Ectodermal cell (in vitro differentiated cells): Measurements from ENCODE around the gene HAS3.

Source experiments
- H3K27ac ChIP-seq: 2 replicates; pipeline ENCODE4 v1.7.0; 2013; ENCODE audit warnings: mild to moderate bottlenecking, low read depth, low read length; ENCODE audit not compliant: insufficient read depth, poor library complexity, severe bottlenecking
- H3K27me3 ChIP-seq: 2 replicates; pipeline ENCODE4 v1.7.0; 2013; ENCODE audit warnings: mild to moderate bottlenecking, low read length; ENCODE audit not compliant: insufficient read depth, control insufficient read depth, poor library complexity, severe bottlenecking
- H3K36me3 ChIP-seq: one replicate; pipeline ENCODE4 v1.7.0; 2013; ENCODE audit warnings: low read length; ENCODE audit not compliant: control insufficient read depth, insufficient read depth
- H3K4me1 ChIP-seq: one replicate; pipeline ENCODE4 v1.7.0; 2013; ENCODE audit warnings: low read length; ENCODE audit not compliant: control insufficient read depth, insufficient read depth
- H3K4me3 ChIP-seq: 2 replicates; pipeline ENCODE4 v1.7.0; 2013; ENCODE audit warnings: low read depth, low read length, control low read depth; ENCODE audit not compliant: insufficient read depth
- H3K9me3 ChIP-seq: 2 replicates; pipeline ENCODE4 v1.7.0; 2013; ENCODE audit warnings: mild to moderate bottlenecking, low read length, moderate library complexity; ENCODE audit not compliant: control insufficient read depth
- WGBS, 2 experiments: methylation state at CpG; one replicate each; pipeline ENCODE4 v1.1.7; 2013; ENCODE audit warnings: missing lambda C conversion rate in 2 of 2; 5-methylcytosine and 5-hydroxymethylcytosine counted together

HAS3 gene

GRCh38 chr16:69089091-69089910 lies 16.2 kb upstream of the HAS3 start:
- Histone ChIP-seq H3K27ac (no peak overlapping the region), H3K27me3 (no peaks in the 10 kb centered on the region), H3K36me3 (no peaks in the 10 kb centered on the region), H3K4me3 (no peak overlapping the region), H3K9me3 (no peaks in the 10 kb centered on the region), H3K4me1 (peaks cover 7% of the 10 kb centered on the region)
- WGBS, 2 experiments, result 64 to 68% methylated on average over 16 of the region's 16 CpGs

- Histone ChIP-seq H3K9me3 (no peaks in the 10 kb centered on the region), H3K27me3 (no peaks in the 10 kb centered on the region), H3K36me3 (no peaks in the 10 kb centered on the region), H3K4me3 (no peak overlapping the region), H3K4me1 (peaks cover 7% of the 10 kb centered on the region), H3K27ac (no peak overlapping the region)
- WGBS, 2 experiments, result 79 to 81% methylated on average over 3 of the region's 3 CpGs
Observed at GRCh38 chr16:69093974-69094373, 11.5 kb upstream of the HAS3 start.

- no peaks in the 10 kb centered on the region for H3K27me3 ChIP-seq
- H3K4me1 ChIP-seq, result peaks cover 6% of the 10 kb centered on the region
- no peak overlapping the region for H3K27ac ChIP-seq
- no peaks in the 10 kb centered on the region for H3K9me3 ChIP-seq
- H3K4me3 ChIP-seq, result no peak overlapping the region
- no peaks in the 10 kb centered on the region for H3K36me3 ChIP-seq
- 85 to 90% methylated on average over 5 of the region's 5 CpGs for WGBS, 2 experiments
Observed at GRCh38 chr16:69094501-69094900, 11.0 kb upstream of the HAS3 start.

GRCh38 chr16:69095193-69095592 lies 10.3 kb upstream of the HAS3 start:
- Histone ChIP-seq H3K27ac (no peak overlapping the region), H3K36me3 (no peaks in the 10 kb centered on the region), H3K4me3 (no peak overlapping the region), H3K4me1 (peaks cover 2% of the 10 kb centered on the region), H3K9me3 (no peaks in the 10 kb centered on the region), H3K27me3 (no peaks in the 10 kb centered on the region)
- WGBS, 2 experiments, result 94 to 96% methylated on average over 6 of the region's 6 CpGs

- Histone ChIP-seq H3K27ac (no peak overlapping the region), H3K36me3 (no peaks in the 10 kb centered on the region), H3K9me3 (no peaks in the 10 kb centered on the region), H3K4me3 (no peak overlapping the region), H3K4me1 (peaks cover 11% of the 10 kb centered on the region), H3K27me3 (peaks cover 8% of the 10 kb centered on the region)
- WGBS, 2 experiments, result 71 to 73% methylated on average over 11 of the region's 11 CpGs
Observed at GRCh38 chr16:69100071-69100691, 5.3 kb upstream of the HAS3 start.

GRCh38 chr16:69106491-69107315 lies 1.2 kb downstream of the HAS3 start:
- H3K4me1 ChIP-seq, result peaks cover 39% of the 10 kb centered on the region
- H3K27ac ChIP-seq, result no peak overlapping the region
- peaks cover 34% of the 10 kb centered on the region for H3K27me3 ChIP-seq
- 0% methylated on average over 55 of the region's 55 CpGs for WGBS, 2 experiments
- H3K4me3 ChIP-seq, result peak overlapping the region; percentile 53
- H3K36me3 ChIP-seq, result peaks cover 3% of the 10 kb centered on the region
- no peaks in the 10 kb centered on the region for H3K9me3 ChIP-seq

GRCh38 chr16:69107316-69107962 lies 2.0 kb downstream of the HAS3 start:
- peaks cover 3% of the 10 kb centered on the region for H3K36me3 ChIP-seq
- H3K4me3 ChIP-seq, result peak overlapping the region; percentile 53
- peaks cover 39% of the 10 kb centered on the region for H3K4me1 ChIP-seq
- H3K27me3 ChIP-seq, result peaks cover 32% of the 10 kb centered on the region
- 0 to 1% methylated on average over 52 of the region's 52 CpGs for WGBS, 2 experiments
- no peak overlapping the region for H3K27ac ChIP-seq
- no peaks in the 10 kb centered on the region for H3K9me3 ChIP-seq

- no peak overlapping the region for H3K27ac ChIP-seq
- H3K4me3 ChIP-seq, result peak overlapping the region; percentile 53
- WGBS, 2 experiments, result 8 to 9% methylated on average over 9 of the region's 9 CpGs
- peaks cover 39% of the 10 kb centered on the region for H3K4me1 ChIP-seq
- no peaks in the 10 kb centered on the region for H3K9me3 ChIP-seq
- peaks cover 30% of the 10 kb centered on the region for H3K27me3 ChIP-seq
- H3K36me3 ChIP-seq, result peaks cover 3% of the 10 kb centered on the region
Observed at GRCh38 chr16:69108064-69108904, 2.8 kb downstream of the HAS3 start.

GRCh38 chr16:69108905-69109252 lies 3.4 kb downstream of the HAS3 start:
- Histone ChIP-seq H3K9me3 (no peaks in the 10 kb centered on the region), H3K4me1 (peaks cover 39% of the 10 kb centered on the region), H3K27me3 (peaks cover 30% of the 10 kb centered on the region), H3K36me3 (peaks cover 3% of the 10 kb centered on the region), H3K27ac (no peak overlapping the region), H3K4me3 (no peak overlapping the region)
- 88 to 89% methylated on average over 4 of the region's 4 CpGs for WGBS, 2 experiments
